ENCODE results near the gene PFDN5.

PFDN5 gene

GRCh38 chr12:53295070-53295890 lies at the start of gene PFDN5:
Gene PFDN5, plus strand, starts transcription at chr12:53295542. Its CDS starts 26 bp downstream, at chr12:53295568.
- peak; percentile 82 for DNase-seq (ENCODE audit: low read depth)
- H3K4me3 ChIP-seq (ENCODE audit: low read depth, low read length) = peak within 1 kb of the TSS; percentile 98

GRCh38 chr12:53251477-53252348 lies 43.6 kb upstream of the PFDN5 start:
- DNase-seq (ENCODE audit: low read depth) = no peak
- H3K4me3 ChIP-seq (ENCODE audit: low read depth, low read length) = peak overlapping the region; percentile 69

- no peak for DNase-seq (ENCODE audit: low read depth)
- H3K4me3 ChIP-seq (ENCODE audit: low read depth, low read length) = peak overlapping the region; percentile 69
Measured at GRCh38 chr12:53252349-53252916, 42.9 kb upstream of the PFDN5 start.

- no peak overlapping the region for H3K4me3 ChIP-seq (ENCODE audit: low read depth, low read length)
- DNase-seq (ENCODE audit: low read depth) = no peak
Measured at GRCh38 chr12:53253298-53253697, 42.0 kb upstream of the PFDN5 start.

GRCh38 chr12:53254816-53255545 lies 40.4 kb upstream of the PFDN5 start:
- no peak for DNase-seq (ENCODE audit: low read depth)
- no peak overlapping the region for H3K4me3 ChIP-seq (ENCODE audit: low read depth, low read length)

GRCh38 chr12:53255996-53256395 lies 39.3 kb upstream of the PFDN5 start:
- no peak overlapping the region for H3K4me3 ChIP-seq (ENCODE audit: low read depth, low read length)
- no peak for DNase-seq (ENCODE audit: low read depth)

GRCh38 chr12:53258541-53259539 lies 36.5 kb upstream of the PFDN5 start:
- no peak overlapping the region for H3K4me3 ChIP-seq (ENCODE audit: low read depth, low read length)
- no peak for DNase-seq (ENCODE audit: low read depth)

GRCh38 chr12:53259891-53260290 lies 35.5 kb upstream of the PFDN5 start:
- DNase-seq (ENCODE audit: low read depth) = no peak
- no peak overlapping the region for H3K4me3 ChIP-seq (ENCODE audit: low read depth, low read length)

GRCh38 chr12:53265783-53266182 lies 29.6 kb upstream of the PFDN5 start:
- no peak overlapping the region for H3K4me3 ChIP-seq (ENCODE audit: low read depth, low read length)
- no peak for DNase-seq (ENCODE audit: low read depth)

GRCh38 chr12:53267306-53267998 lies 27.9 kb upstream of the PFDN5 start:
- no peak for DNase-seq (ENCODE audit: low read depth)
- peak overlapping the region; percentile 87 for H3K4me3 ChIP-seq (ENCODE audit: low read depth, low read length)

GRCh38 chr12:53267999-53268629 lies 27.2 kb upstream of the PFDN5 start, which contains the start of gene ESPL1:
Gene ESPL1, plus strand, starts transcription at chr12:53268299. Its CDS starts 468 bp downstream, at chr12:53268767.
- peak within 1 kb of the TSS; percentile 87 for H3K4me3 ChIP-seq (ENCODE audit: low read depth, low read length)
- DNase-seq (ENCODE audit: low read depth) = no peak

- peak overlapping the region; percentile 87 for H3K4me3 ChIP-seq (ENCODE audit: low read depth, low read length)
- DNase-seq (ENCODE audit: low read depth) = no peak
Measured at GRCh38 chr12:53268630-53269562, 26.4 kb upstream of the PFDN5 start.

- H3K4me3 ChIP-seq (ENCODE audit: low read depth, low read length) = no peak overlapping the region
- no peak for DNase-seq (ENCODE audit: low read depth)
Measured at GRCh38 chr12:53274445-53274844, 20.9 kb upstream of the PFDN5 start.

- no peak for DNase-seq (ENCODE audit: low read depth)
- no peak overlapping the region for H3K4me3 ChIP-seq (ENCODE audit: low read depth, low read length)
Measured at GRCh38 chr12:53276511-53276910, 18.8 kb upstream of the PFDN5 start.

- no peak for DNase-seq (ENCODE audit: low read depth)
- H3K4me3 ChIP-seq (ENCODE audit: low read depth, low read length) = no peak overlapping the region
Measured at GRCh38 chr12:53277981-53278380, 17.4 kb upstream of the PFDN5 start.

GRCh38 chr12:53279283-53279869 lies 16.0 kb upstream of the PFDN5 start:
- DNase-seq (ENCODE audit: low read depth) = no peak
- H3K4me3 ChIP-seq (ENCODE audit: low read depth, low read length) = no peak overlapping the region

Measured in skeletal muscle cell (primary cell).